ENCODE results near the gene HOXA3. TPM values are rescaled to one million over a fixed set of nuclear protein-coding genes. Genes with fewer than 3 reads are reported as not detected.

The HOXA3 gene
- total RNA-seq, 1 donor from 2014 or later, result 92.8 TPM

DNA sequence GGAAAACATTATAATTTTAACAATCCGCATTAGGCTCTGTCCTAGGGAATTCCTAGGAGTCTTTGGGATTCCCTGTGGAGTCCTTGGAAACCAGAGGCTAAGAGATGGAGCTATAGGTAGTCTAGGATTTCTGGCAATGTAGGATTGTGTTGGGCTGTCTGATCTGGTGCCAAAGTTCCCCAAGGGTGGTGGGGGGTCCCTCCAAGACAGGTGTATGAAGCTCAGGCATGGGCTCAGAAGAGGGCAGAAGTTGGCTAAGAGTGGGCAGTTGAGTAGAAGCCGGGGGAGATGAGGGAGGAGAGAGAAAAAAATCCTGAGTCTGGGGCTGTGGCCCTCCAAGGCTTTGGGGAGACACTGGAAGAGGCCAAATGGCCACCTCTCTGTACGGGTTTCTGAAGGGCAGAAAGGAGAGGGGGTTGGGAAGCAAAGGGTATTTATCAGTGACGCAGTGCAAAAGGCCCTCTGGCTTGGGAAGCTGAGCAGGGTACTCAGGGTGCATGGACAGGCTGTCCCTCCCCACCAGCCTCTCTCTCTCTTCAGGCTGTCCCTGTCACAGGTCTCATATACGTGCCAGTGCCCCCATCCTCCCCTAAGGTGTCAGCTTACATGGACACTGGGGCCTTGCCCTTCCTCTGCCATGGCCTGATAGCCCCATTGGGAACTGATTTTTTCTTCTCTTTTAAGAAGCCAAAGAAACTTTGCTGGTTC is 5.7 kb downstream of the HOXA3 start:
- peaks cover 22% of the 10 kb centered on the region for H3K36me3 Mint-ChIP-seq
- peaks cover 75% of the 10 kb centered on the region for H3K27me3 Mint-ChIP-seq
- H3K9me3 Mint-ChIP-seq, result no peaks in the 10 kb centered on the region
- peak overlapping the region; percentile 99 for H3K4me3 Mint-ChIP-seq
- H3K4me1 Mint-ChIP-seq (ENCODE audit: unreplicated experiment), result peaks cover 33% of the 10 kb centered on the region
- no peak for DNase-seq (ENCODE audit: extremely low spot score, unreplicated experiment)
- TF ChIP-seq CTCF (conservative IDR thresholded peaks at IDR 0.05), result no peak
- peak overlapping the region; percentile 77 for H3K27ac Mint-ChIP-seq

DNA sequence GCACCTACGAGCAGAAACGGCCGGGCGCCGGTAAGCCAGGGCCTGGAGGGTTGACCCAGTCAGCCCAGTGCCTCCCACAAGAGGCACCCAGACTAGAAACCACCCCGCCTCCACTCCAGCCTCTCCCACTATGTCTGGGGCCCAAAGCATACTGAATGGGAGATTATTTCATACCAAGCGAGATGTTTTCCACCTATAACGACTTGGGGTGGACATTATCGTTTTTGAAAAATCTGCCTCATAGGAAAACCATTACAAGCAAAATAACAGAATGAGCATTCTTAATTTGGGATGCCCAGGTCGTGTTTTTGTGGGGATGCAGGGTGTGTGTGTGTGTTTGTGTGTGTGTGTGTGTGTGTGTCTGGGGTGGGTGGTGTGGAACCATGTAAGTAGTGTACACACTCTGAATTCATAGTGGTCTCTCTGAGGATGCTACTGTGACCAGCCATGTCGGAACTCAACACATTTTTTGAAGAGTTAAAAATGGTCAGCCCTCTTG is 6.4 kb downstream of the HOXA3 start:
- no peaks in the 10 kb centered on the region for H3K9me3 Mint-ChIP-seq
- H3K4me3 Mint-ChIP-seq, result peak overlapping the region; percentile 99
- no peak for DNase-seq (ENCODE audit: extremely low spot score, unreplicated experiment)
- TF ChIP-seq CTCF (conservative IDR thresholded peaks at IDR 0.05), result no peak
- H3K36me3 Mint-ChIP-seq, result peaks cover 29% of the 10 kb centered on the region
- H3K27ac Mint-ChIP-seq, result peak overlapping the region; percentile 77
- peaks cover 30% of the 10 kb centered on the region for H3K4me1 Mint-ChIP-seq (ENCODE audit: unreplicated experiment)
- H3K27me3 Mint-ChIP-seq, result peaks cover 74% of the 10 kb centered on the region

- Mint-ChIP-seq H3K4me1 (ENCODE audit: unreplicated experiment) (peaks cover 23% of the 10 kb centered on the region), H3K27ac (peak overlapping the region; percentile 77), H3K4me3 (peak overlapping the region; percentile 99), H3K27me3 (peaks cover 74% of the 10 kb centered on the region), H3K36me3 (peaks cover 35% of the 10 kb centered on the region), H3K9me3 (no peaks in the 10 kb centered on the region)
- no peak for TF ChIP-seq CTCF (conservative IDR thresholded peaks at IDR 0.05)
- DNase-seq (ENCODE audit: extremely low spot score, unreplicated experiment), result peak; percentile 68
These were observed 7.0 kb downstream of the HOXA3 start for GRCh38 chr7:27145165-27145913.

DNA sequence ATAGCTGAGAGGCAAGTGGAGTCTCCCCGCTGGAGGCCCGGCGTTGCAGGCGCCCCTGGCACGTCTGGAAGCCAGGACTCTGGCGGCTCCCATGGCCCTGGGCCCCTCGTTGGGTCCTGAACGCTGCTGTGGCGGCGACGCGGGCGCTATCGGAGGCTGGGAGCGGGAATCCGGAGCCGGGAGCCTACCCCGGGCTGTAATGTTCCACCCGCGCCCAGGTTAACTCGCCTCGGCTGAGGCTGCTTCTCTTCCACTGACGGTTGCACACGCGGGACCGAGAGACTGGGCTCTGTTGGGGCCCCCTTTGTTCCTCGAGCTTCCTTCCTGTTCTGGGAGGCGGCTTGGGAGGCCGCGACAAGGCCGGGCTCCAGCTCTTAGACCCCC is 7.6 kb downstream of the HOXA3 start:
- Mint-ChIP-seq H3K4me3 (peak overlapping the region; percentile 99), H3K27ac (peak overlapping the region; percentile 99), H3K27me3 (peaks cover 74% of the 10 kb centered on the region), H3K36me3 (peaks cover 37% of the 10 kb centered on the region), H3K9me3 (no peaks in the 10 kb centered on the region), H3K4me1 (ENCODE audit: unreplicated experiment) (peaks cover 23% of the 10 kb centered on the region)
- DNase-seq (ENCODE audit: extremely low spot score, unreplicated experiment), result peak; percentile 73
- no peak for TF ChIP-seq CTCF (conservative IDR thresholded peaks at IDR 0.05)

DNA sequence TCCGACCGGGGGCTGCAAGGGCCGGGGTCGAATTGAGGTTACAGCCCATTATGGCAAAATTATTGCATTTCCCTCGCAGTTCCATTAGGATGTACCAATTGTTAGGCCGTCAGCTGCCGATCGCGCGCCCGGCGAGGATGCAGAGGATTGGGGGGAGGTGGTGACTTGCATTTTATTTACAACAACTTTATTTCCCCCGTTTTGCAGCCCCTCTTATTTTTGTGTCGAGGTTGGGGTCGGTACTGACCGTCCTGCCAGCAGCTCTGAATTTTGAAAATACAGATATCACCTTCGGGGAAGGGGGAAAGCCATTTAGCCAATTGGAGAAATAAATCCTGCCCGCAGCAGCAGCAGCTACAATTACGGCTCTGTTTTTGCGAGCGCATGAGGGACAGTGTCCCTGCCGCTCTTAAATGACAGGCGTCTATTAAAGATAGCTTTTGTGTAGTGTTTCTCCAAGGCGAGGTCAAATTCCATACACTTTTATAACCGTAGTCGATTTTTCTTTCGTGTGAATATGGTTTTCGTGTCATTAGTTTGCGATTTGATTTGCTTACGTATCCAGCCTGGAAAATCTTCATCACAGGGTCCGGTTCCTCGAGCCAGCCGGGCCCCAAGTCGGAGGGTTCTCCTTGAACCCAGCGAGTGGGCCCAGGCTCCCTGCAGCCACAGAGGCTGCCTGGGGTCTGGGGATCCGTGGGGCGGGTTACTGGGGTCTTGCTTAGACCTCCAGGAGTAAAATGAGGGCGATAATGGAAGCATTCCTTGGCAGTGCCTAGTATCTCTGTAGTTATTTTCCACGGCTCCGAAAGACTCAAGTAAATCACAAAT is 8.2 kb downstream of the HOXA3 start:
- peaks cover 23% of the 10 kb centered on the region for H3K4me1 Mint-ChIP-seq (ENCODE audit: unreplicated experiment)
- H3K27me3 Mint-ChIP-seq, result peaks cover 73% of the 10 kb centered on the region
- H3K27ac Mint-ChIP-seq, result peak overlapping the region; percentile 99
- H3K4me3 Mint-ChIP-seq, result peak overlapping the region; percentile 99
- DNase-seq (ENCODE audit: extremely low spot score, unreplicated experiment), result peak; percentile 69
- no peaks in the 10 kb centered on the region for H3K9me3 Mint-ChIP-seq
- peak; percentile 3 for TF ChIP-seq CTCF (conservative IDR thresholded peaks at IDR 0.05)
- peaks cover 37% of the 10 kb centered on the region for H3K36me3 Mint-ChIP-seq

All from type B pancreatic cell (in vitro differentiated cells).